Measurements from ENCODE around the gene DNM3. TPM values are rescaled to one million over a fixed set of nuclear protein-coding genes. Genes with fewer than 3 reads are reported as not detected.
A peak's percentile ranks its signal among the peaks of the same experiment; 100 is the strongest.
"Not testable (repeated sequence)": the region's sequence is repeated elsewhere in the genome, so short reads cannot be mapped to it uniquely, and the experiment has no call there.

The DNM3 gene
- total RNA-seq, 1 experiment from 2014 or later, result 1.7 TPM

GRCh38 chr1:172024944-172025738 is 183.8 kb downstream of the DNM3 start:
- DNase-seq (ENCODE audit: low read depth), result not testable (repeated sequence)

GRCh38 chr1:172040466-172040865 is 199.2 kb downstream of the DNM3 start:
- peak; percentile 82 for DNase-seq (ENCODE audit: low read depth)

DNA sequence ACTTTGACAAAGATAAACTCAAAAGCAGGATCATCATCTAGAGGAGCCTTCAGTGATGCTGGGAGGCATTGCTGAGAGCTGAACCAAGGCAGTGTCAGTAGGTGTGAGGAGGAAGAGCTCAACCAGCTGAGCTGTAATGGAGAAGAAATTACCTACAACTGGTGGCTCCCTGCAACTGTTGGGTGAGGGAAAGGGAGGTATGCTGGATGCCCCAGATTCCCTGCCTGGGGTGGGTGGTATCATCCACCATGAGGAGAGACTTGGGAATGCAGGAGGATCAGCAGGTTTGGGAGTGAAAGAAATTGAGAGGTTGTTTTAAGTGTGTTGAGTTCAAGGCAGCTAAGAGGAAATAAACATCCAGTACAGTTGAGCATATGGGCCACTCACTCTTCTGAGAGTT is 199.8 kb downstream of the DNM3 start:
- DNase-seq (ENCODE audit: low read depth), result no peak

DNA sequence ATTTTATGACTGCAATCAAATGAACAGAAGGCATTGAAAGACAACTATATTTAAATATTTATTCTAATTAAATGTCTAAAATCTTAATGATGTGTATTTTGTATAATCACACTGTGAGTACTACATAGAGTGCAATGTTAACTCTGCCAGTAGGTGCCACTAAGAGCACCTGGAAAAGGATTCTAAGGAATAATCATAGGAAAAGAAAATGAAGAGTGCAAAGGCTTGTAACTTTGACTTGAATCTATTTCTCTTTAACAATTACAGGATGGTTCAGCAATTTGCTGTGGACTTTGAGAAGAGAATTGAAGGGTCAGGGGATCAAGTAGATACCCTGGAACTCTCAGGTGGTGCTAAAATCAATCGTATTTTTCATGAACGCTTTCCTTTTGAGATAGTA is 200.4 kb downstream of the DNM3 start:
- DNase-seq (ENCODE audit: low read depth), result peak; percentile 40

- DNase-seq (ENCODE audit: low read depth), result no peak
These were observed 202.6 kb downstream of the DNM3 start for GRCh38 chr1:172043900-172044299.

DNA sequence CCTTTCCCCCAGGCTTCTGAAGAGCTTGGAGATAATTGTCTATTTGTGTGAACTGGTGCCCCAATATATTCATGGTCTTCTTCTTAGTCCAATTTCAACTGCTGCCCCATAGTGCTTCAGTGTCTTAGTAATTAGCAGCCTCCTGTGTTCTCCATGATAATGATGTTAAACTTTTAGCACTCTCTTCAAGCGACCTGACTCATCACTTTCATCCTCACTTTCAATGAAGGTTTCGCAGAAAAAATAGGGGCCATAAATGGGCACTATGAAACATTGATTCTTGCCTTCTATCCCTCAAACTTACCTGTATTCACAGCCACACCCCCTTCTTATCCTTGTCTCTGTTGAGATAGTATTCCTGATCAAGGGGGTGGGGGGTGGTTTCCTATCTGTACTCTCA is 210.6 kb downstream of the DNM3 start:
- DNase-seq (ENCODE audit: low read depth), result no peak

DNA sequence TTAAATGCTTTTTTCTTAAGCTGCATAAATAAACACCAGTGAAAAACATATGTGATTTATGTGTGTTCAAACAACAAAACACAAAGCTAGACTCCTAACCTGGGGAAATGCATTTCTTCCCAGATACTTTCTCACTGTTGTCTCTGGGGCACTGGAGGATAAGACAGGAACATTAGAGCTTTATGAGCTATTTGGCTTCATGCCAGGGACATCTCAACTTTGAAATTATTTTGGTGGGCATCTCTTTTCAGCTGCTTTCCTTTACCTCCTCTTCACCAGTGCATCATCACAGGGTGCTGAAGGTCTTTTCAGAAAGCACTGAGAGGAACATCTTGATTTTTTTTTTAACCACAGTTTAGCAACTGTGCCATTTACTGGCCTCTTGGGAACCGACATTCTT is 212.9 kb downstream of the DNM3 start:
- DNase-seq (ENCODE audit: low read depth), result no peak

DNA sequence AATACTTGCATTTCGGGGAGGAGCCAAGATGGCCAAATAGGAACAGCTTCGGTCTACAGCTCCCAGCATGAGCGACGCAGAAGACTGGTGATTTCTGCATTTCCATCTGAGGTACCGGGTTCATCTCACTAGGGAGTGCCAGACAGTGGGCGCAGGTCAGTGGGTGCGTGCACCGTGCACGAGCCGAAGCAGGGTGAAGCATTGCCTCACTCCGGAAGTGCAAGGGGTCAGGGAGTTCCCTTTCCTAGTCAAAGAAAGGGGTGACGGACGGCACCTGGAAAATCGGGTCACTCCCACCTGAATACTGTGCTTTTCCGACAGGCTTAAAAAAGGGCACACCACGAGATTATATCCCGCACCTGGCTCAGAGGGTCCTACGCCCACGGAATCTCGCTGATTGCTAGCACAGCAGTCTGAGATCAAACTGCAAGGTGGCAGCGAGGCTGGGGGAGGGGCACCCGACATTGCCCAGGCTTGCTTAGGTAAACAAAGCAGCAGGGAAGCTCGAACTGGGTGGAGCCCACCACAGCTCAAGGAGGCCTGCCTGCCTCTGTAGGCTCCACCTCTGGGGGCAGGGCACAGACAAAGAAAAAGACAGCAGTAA is 214.6 kb downstream of the DNM3 start:
- DNase-seq (ENCODE audit: low read depth), result not testable (repeated sequence)

DNA sequence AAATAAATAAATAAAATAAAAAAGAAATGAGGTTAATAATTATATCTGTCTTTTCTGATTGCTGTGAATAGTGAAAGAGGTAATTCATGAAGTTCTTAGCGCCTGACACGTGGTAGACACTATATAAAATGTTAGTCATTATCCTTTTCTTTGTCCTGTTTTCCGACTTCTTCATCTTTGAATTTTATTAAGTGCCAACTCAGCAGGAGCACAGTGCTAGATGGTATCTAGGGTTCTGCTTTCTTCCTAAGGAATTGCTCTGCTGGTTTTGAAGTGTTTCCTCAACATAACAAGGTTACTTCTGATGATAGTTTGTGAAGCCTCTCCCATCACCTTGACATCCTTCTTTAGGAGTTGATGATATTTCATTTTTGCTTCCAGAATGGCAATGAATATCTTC is 227.0 kb downstream of the DNM3 start:
- DNase-seq (ENCODE audit: low read depth), result no peak

DNA sequence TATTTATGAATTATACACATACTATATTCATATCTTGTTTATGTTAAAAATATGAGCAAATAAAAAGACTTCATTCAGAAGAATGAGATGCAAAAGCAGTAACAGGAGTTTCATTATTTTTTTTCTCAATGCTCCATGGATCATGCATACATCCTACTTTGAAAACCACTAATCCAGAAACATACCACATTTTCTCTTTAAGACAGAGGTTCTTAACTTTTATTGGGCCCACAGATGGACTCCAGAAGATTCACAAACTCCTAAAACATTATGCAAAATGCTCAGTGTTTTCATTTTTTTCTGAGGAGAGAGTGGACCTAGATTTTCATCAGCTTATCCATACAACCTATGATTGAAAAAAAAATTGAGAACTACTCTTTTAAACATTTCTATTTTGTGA is 227.8 kb downstream of the DNM3 start:
- no peak for DNase-seq (ENCODE audit: low read depth)

DNA sequence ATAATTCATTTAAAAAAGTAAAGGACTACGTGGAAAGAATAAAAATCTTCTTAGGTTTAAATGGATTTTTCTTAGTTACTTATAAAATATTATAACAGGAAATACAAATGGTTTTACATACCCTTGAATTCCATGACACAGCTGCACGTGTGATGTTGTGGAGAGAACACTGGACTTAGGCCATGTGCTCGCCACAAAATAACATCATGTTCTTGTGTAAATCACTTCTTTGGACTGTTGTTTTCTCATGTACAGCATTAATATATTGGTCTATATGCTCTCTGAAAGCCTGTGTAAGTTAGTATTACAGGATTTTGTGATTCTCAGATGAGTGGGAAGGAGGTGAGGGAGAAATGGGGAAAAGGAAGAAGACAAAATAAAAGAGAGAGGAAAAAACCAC is 228.2 kb downstream of the DNM3 start:
- no peak for DNase-seq (ENCODE audit: low read depth)

- no peak for DNase-seq (ENCODE audit: low read depth)
These were observed 228.8 kb downstream of the DNM3 start for GRCh38 chr1:172070055-172070454.

DNA sequence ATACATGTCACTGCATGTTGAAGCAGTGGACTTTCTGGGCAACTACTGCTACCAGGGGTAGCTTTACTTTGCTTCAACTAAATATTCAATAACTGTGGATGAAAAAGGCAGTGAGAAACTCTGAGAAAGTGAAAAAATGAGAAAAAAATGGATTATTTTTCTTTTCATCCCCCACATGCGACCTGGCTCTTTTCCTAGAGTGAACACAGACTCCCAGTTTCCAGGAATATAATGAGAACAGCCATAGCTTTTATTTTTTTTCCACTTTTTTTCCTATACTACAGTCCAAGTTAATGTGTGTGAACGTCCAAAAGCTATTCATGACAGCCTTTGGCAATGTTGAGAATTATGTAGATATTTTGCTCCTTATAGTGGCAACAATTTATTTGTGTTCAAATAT is 230.4 kb downstream of the DNM3 start:
- DNase-seq (ENCODE audit: low read depth), result no peak

DNA sequence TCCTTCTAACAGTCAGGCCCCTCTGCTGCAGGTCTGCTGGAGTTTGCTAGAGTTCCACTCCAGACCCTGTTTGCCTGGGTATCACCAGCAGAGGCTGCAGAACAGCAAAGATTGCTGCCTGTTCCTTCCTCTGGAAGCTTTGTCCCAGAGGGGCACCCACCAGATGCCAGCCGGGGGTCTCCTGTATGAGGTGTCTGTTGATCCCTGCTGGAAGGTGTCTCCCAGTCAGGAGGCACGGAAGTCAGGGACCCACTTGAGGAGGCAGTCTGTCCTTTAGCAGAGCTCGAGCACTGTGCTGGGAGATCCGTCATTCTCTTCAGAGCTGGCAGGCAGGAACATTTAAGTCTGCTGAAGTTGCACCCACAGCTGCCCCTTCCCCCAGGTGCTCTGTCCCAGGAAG is 238.6 kb downstream of the DNM3 start:
- not testable (repeated sequence) for DNase-seq (ENCODE audit: low read depth)

DNA sequence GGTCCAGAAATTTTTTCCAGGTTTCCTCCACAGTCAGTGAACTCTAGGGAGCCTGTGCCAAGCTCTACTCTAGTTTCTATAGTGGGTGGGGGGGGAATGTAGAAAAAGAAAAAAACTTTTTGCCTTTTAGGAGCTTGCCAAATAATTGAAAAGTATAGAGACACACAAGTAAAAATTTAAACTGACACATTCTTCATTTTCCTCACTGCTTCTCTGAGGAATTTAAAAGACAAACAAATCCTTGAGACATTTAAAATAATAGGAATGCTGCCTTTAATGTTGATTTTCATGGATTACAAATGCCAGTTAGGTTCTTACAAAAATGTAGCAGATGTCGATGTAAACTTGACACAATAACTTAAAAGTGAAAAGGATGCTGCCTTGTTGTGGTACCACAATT is 241.9 kb downstream of the DNM3 start:
- no peak for DNase-seq (ENCODE audit: low read depth)

- no peak for DNase-seq (ENCODE audit: low read depth)
These were observed 243.6 kb downstream of the DNM3 start for GRCh38 chr1:172084876-172085275.

GRCh38 chr1:172085317-172085716 is 244.0 kb downstream of the DNM3 start:
- DNase-seq (ENCODE audit: low read depth), result no peak

DNA sequence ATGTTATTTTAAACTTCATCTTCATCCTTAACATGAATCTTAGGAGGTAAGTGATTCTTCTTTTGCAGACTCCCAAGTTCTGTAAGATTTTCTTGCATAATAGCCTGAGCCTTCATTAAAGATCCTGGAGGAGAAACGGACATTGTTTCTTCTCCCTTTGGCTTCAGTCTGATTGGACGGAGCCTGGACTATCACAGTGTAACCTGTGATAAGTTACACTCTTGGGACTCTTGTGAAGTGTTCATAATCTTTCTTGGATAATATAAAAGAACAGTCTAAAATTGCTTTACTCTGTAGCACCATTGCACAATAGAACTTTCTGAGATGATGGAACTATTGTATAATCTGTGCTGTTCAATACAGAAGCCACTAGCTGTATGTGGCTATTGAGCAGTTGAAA is 244.8 kb downstream of the DNM3 start:
- no peak for DNase-seq (ENCODE audit: low read depth)

- DNase-seq (ENCODE audit: low read depth), result no peak
These were observed 247.0 kb downstream of the DNM3 start for GRCh38 chr1:172088256-172088655.

DNA sequence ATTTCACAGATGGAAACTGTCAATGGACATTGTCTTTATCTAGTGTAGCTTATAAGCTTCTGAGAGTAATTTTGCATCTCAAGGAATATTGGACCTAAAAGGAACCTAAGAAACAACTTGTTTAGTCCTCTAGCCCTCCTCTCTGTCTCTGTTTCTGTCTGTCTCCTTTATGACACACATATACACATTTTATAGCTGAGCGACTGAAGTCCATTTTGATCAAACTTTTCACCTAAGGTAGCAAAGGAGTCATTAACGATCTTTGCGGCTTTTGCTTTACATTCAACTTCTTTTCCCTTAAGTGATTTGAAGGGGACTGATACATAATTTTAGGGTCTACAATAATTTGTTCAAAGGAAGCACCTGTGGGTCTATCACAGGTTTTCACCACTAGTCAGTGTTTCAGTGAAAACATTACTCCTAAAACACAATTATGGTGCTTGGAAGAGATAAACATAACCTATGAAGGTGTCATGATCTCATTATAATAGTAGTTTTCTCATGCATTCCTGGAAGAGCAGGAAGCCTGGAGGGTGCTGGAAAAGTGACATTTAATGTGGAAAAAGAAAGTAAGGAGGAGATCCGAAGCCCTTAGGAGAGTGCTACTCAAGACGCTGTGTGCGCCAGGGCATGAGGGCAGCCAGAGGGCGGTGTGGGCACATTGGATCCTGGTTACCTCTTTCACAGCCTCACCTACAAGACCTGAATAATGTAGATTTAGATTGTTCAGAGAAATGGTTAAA is 248.6 kb downstream of the DNM3 start:
- DNase-seq (ENCODE audit: low read depth), result peak; percentile 64

DNA sequence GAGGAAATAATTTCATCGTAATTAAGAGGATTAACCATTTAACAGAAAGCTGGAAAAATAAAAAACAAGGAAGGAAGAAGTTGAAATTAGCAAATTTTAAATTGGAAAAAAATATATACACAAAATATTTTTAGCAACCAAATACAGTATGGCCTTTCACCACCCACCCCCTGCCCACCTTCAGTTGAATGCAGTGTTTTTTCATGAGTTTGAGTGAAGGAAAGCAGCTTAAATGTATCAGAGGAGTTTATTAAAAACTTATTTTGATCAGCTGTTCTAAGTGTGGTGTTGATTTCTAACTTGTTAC is 249.2 kb downstream of the DNM3 start:
- DNase-seq (ENCODE audit: low read depth), result no peak

DNA sequence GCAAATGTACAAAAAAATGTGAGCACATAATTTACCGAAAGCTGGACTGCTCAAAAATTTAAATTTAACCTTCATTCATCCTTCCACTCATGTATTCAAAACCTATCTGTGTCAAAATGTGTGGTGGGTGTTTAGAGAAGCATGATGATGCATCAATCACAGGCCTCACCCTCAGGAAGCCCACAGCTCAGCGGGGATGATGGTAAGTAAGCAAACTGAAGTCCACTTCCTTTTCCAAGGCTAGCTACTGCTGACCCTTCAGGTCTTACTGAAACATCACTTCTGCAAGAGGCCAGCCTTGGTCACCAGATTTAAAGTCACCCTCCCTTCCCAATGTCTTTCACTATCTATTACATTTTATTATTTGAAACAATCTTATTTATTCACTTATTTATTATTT is 254.5 kb downstream of the DNM3 start:
- no peak for DNase-seq (ENCODE audit: low read depth)

DNA sequence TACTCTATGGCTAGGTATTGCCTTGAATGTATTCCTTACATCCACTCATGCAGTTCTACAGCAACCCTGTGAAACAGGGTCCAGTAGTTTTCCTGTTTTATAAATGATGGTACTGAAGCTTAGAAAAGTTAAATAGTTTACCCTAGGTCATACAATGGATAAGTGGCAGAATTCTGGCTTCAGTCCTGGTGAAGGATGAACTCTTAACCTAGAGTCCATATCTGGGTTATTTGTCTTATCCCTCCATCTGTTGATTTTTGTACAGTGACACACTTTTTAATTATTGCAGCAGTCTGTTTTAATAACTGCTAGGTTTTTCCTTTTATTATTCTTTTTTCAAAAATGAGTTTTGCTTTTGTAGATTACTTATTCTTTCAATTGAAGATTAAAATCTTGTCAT is 263.9 kb downstream of the DNM3 start:
- DNase-seq (ENCODE audit: low read depth), result no peak
